K562 (cell line): ENCODE results near the gene MYADML2. TPM values are rescaled to one million over a fixed set of nuclear protein-coding genes. Genes with fewer than 3 reads are reported as not detected.

Experiments
- AFF4 ChIP-seq: sonication (generic); formaldehyde crosslinking; IDR thresholded peaks from 2 replicates; pipeline ENCODE4 v1.8.0; 2023; ENCODE audit warnings: mild to moderate bottlenecking, missing genetic modification reagents
- CCNT2 ChIP-seq: IDR thresholded peaks from 2 replicates; pipeline ENCODE4 v1.6.1; 2011; ENCODE audit warnings: borderline replicate concordance, low read depth, mild to moderate bottlenecking, moderate library complexity, mixed read lengths, low read length; ENCODE audit not compliant: insufficient read length; ENCODE audit errors: extremely low read depth
- CXXC5 ChIP-seq: fragments of 250-450 bp; sonication (Bioruptor Pico); IDR thresholded peaks from 2 replicates; pipeline ENCODE4 v1.8.0; 2022; ENCODE audit warnings: inconsistent platforms, mild to moderate bottlenecking, moderate library complexity
- ETV6 ChIP-seq, 3 experiments: fragments of 150-350 bp in 1 of 3; sonication (generic) in 1 of 3; formaldehyde crosslinking in 1 of 3; IDR thresholded peaks; 2 replicates each; pipeline versions ENCODE4 v1.6.1 to v1.8.0; 2014 to 2022; ENCODE audit warnings: borderline replicate concordance in 2 of 3, low read depth in 2 of 3, antibody characterized with exemption in 1 of 3, low read length in 1 of 3, mild to moderate bottlenecking in 1 of 3, missing genetic modification reagents in 1 of 3
- FOSL1 ChIP-seq: fragments of 200-800 bp; sonication (Bioruptor generic); conservative IDR thresholded peaks from 2 replicates; pipeline ENCODE4 v1.6.1; 2016; ENCODE audit warnings: missing genetic modification characterization, missing compliant biosample characterization
- FOXK2 ChIP-seq, 2 experiments: fragments of 450-650 bp; IDR thresholded peaks in 1 of 2; conservative IDR thresholded peaks in 1 of 2; 2 replicates each; pipeline ENCODE4 v1.6.1; 2016; ENCODE audit warnings: low read depth in 2 of 2, mild to moderate bottlenecking in 1 of 2
- HDGF ChIP-seq: fragments of 450-650 bp; IDR thresholded peaks from 2 replicates; pipeline ENCODE4 v1.6.1; 2016
- HNRNPLL ChIP-seq: fragments of 200-400 bp; formaldehyde crosslinking; IDR thresholded peaks from 2 replicates; pipeline ENCODE4 v1.6.1; 2017; ENCODE audit warnings: low read length, low read depth, mild to moderate bottlenecking; ENCODE audit not compliant: poor library complexity, severe bottlenecking
- KLF16 ChIP-seq: IDR thresholded peaks from 2 replicates; pipeline ENCODE4 v1.6.1; 2016; ENCODE audit warnings: antibody characterized with exemption
- MYC ChIP-seq, 2 experiments: fragments of 250-450 bp in 1 of 2; sonication (Bioruptor Pico) in 1 of 2; IDR thresholded peaks; 2 replicates each; pipeline versions ENCODE4 v1.5.1 to v1.6.1; 2012 to 2021; ENCODE audit warnings: low read depth in 2 of 2, borderline replicate concordance in 1 of 2, improper control_type of control experiment in 1 of 2, low read length in 1 of 2, mild to moderate bottlenecking in 1 of 2, moderate library complexity in 1 of 2
- NR2C2 ChIP-seq, 2 experiments: fragments of 200-800 bp in 1 of 2; sonication (Bioruptor generic) in 1 of 2; sonication (generic) in 1 of 2; formaldehyde crosslinking in 1 of 2; IDR thresholded peaks; 2 replicates each; pipeline versions ENCODE4 v1.6.1 to v1.8.0; 2016 to 2022; ENCODE audit warnings: mild to moderate bottlenecking in 1 of 2, missing compliant biosample characterization in 1 of 2, missing genetic modification characterization in 1 of 2, missing genetic modification reagents in 1 of 2
- POLR2A ChIP-seq: fragments of 450-650 bp; conservative IDR thresholded peaks from 2 replicates; pipeline ENCODE4 v1.6.1; 2016
- POLR3A ChIP-seq: IDR thresholded peaks from 2 replicates; pipeline ENCODE4 v1.6.1; 2011; ENCODE audit warnings: borderline replicate concordance, mild to moderate bottlenecking, moderate library complexity; ENCODE audit not compliant: insufficient read length, insufficient read depth; ENCODE audit errors: extremely low read depth
- PREB ChIP-seq: sonication (generic); formaldehyde crosslinking; IDR thresholded peaks from 2 replicates; pipeline ENCODE4 v1.8.1; 2023; ENCODE audit warnings: mild to moderate bottlenecking, missing genetic modification reagents
- SRSF7 ChIP-seq: fragments of 200-400 bp; formaldehyde crosslinking; optimal IDR thresholded peaks from 2 replicates; pipeline ENCODE3; 2017; ENCODE audit warnings: mild to moderate bottlenecking, low read depth, low read length
- STAT5A ChIP-seq: IDR thresholded peaks from 2 replicates; pipeline ENCODE4 v1.6.1; 2012; ENCODE audit warnings: low read length, inconsistent platforms, borderline replicate concordance
- THRAP3 ChIP-seq: fragments of 450-650 bp; IDR thresholded peaks from 2 replicates; pipeline ENCODE4 v1.6.1; 2016; ENCODE audit warnings: mild to moderate bottlenecking, inconsistent platforms, borderline replicate concordance
- XRCC5 ChIP-seq: fragments of 200-400 bp; formaldehyde crosslinking; IDR thresholded peaks from 2 replicates; pipeline ENCODE4 v1.6.1; 2017; ENCODE audit warnings: low read depth, mild to moderate bottlenecking, low read length
- ZFP1 ChIP-seq: fragments of 450-650 bp; formaldehyde crosslinking; IDR thresholded peaks from 2 replicates; pipeline ENCODE4 v1.4.0; 2020; ENCODE audit warnings: mild to moderate bottlenecking, mixed read lengths
- ZNF134 ChIP-seq: fragments of 250-450 bp; sonication (Bioruptor Pico); conservative IDR thresholded peaks from 2 replicates; pipeline ENCODE4 v1.4.0; 2020
- ZNF263 ChIP-seq: sonication (generic); formaldehyde crosslinking; IDR thresholded peaks from 2 replicates; pipeline ENCODE4 v1.8.0; 2022; ENCODE audit warnings: mild to moderate bottlenecking, missing genetic modification reagents, borderline replicate concordance
- polyA plus RNA-seq, 8 experiments: library from polyadenylated mRNA; depleted of rRNA in 4 of 8; stranded (reverse) in 5 of 8; unstranded in 3 of 8; fragments of >200 nt; fragmentation: Nextera tagmentation in 2 of 8; fragmentation: Illumina TruSeq in 1 of 8; extraction: Ambion mirVana in 2 of 8; extraction: Trizol in 1 of 8; gene quantifications; 2 replicates each; pipeline versions ENCODE4 v1.2.1 to v1.2.3, GENCODE V29; 2011 to 2014; ENCODE audit warnings: inconsistent platforms in 1 of 8, missing spikeins in 1 of 8
- total RNA-seq, 7 experiments: library from RNA; depleted of rRNA in 6 of 7; stranded (reverse); fragments of >200 nt in 6 of 7; fragmentation: Illumina TruSeq in 2 of 7; extraction: Trizol in 2 of 7; gene quantifications; 2 replicates each; pipeline versions ENCODE4 v1.2.1 to v1.2.3, GENCODE V29; 2011 to 2021; ENCODE audit warnings: low replicate concordance in 1 of 7

MYADML2 gene
- total and polyA plus RNA-seq, 9 of the 15 experiments (the other 6 are each of a cell fraction or from before 2014, with no cell fraction given) = not detected

GRCh38 chr17:81909966-81910839 is 36.8 kb downstream of the MYADML2 start (continued):
- TF ChIP-seq CCNT2 (peak; percentile 12), HNRNPLL (no peak), STAT5A (no peak), NR2C2 (CRISPR knock-in tag; IDR thresholded peaks at IDR 0.05) (peak; percentile 17; the same call in 1 of the 2 replicates), NR2C2 (tag; IDR thresholded peaks at IDR 0.05) (peak; percentile 95), MYC (IDR thresholded peaks at IDR 0.05; ENCODE audit: low read depth, low read length) (peak; percentile 83), MYC (CRISPR knock-in tag; IDR thresholded peaks at IDR 0.05; ENCODE audit: borderline replicate concordance, low read depth) (no peak), THRAP3 (no peak), FOXK2 (conservative IDR thresholded peaks at IDR 0.05 in 1 of 2, IDR thresholded peaks at IDR 0.05 in 1 of 2; ENCODE audit: low read depth in 2 of 2) (peak in 1 of 2 experiments; percentile 42; a peak in 1 of 4 replicates), ZNF134 (CRISPR knock-in tag) (no peak), SRSF7 (no peak), KLF16 (no peak), POLR3A (no peak), ZFP1 (CRISPR knock-in tag) (no peak), AFF4 (CRISPR knock-in tag) (0 out of 2 replicates have a peak, but pooled peaks have one; percentile 62), POLR2A (0 out of 2 replicates have a peak, but pooled peaks have one; percentile 17), FOSL1 (tag) (peak; percentile 51; the same call in 1 of the 2 replicates), CXXC5 (peak; percentile 22; the same call in 1 of the 2 replicates), HDGF (no peak), ZNF263 (CRISPR knock-in tag) (peak; percentile 57; the same call in 1 of the 2 replicates), PREB (CRISPR knock-in tag) (no peak), XRCC5 (0 out of 2 replicates have a peak, but pooled peaks have one; percentile 26), ETV6 (IDR thresholded peaks at IDR 0.05; ENCODE audit: borderline replicate concordance in 1 of 2, low read depth in 2 of 2, low read length in 1 of 2) (no peak), ETV6 (CRISPR knock-in tag; IDR thresholded peaks at IDR 0.05; ENCODE audit: borderline replicate concordance) (0 out of 2 replicates have a peak, but pooled peaks have one; percentile 23)
